Fibroblast of peridontal ligament (primary cell): ENCODE measurements around the gene KLF13.

Source experiments
- DNase-seq: peaks from one replicate; pipeline ENCODE4 v3.0.0-alpha.2; 2010; ENCODE audit errors: extremely low read depth

Gene KLF13

DNA sequence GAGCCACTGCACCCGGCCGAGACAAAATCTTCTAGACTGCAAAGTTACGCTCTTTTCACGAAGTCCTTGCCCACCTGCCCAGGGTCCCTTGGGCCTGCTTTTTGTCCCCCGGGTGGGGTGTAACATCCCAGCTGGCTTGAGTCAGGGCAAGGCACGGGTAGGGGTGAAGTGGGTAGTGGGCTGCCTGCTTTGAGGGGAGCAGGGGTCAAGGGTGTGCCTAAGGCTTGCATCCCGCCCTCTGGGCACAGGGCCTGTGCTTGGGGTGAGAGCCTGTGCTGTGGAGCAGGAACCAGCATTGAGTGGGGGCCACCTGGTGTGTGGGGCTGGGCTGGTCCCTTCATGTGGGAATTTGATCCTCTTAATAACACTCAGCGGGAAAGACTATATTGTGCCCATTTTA is 74.6 kb downstream of the KLF13 start:
- DNase-seq: no peak

- DNase-seq: no peak
These were observed 75.4 kb downstream of the KLF13 start for GRCh38 chr15:31402003-31402402.

DNA sequence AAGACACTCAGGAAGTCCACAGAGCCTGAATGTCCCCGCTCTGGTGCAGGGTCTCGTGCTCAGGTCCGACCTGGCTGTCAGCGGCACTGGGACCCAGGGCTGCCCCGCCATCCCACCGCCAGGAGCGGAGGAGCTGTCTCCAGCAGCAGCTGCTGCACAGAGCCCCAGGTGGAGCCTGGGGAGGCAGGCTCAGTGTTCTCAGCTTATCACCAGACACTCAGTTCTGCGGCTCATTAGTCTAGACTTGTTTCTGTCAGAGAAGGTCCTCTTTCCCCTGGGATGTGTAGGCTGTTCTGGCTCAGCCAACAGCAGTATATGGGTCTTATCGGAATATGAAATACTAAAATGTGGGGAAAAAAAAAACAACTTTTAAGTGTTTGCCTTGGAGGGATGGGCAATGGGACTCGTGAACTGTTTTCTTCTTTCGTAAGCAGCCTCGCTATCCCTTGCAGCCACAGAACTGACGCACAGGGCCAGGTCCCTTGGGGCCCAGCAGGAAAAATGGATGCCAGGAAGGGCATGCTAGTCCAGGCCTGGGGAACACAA is 75.9 kb downstream of the KLF13 start:
- DNase-seq: peak; percentile 93

DNA sequence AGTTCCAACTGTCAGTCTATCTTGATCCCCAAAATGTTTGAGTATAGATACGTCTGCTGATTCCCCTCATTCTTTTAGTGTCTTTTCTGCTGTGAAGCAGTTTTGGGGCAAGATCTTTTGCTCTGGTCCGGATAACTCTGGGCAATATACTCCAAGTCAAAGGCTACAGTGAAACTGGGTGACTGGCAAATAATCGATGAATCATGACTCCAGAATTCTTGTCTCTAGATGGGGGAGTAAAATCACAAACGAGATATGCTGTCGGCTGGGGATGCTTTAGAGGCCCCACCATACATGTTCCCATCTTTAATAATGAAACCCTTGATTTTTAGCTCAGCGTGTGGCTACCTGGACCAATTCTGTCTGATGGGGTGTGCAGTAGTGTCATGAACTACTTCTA is 76.5 kb downstream of the KLF13 start:
- DNase-seq: no peak

DNA sequence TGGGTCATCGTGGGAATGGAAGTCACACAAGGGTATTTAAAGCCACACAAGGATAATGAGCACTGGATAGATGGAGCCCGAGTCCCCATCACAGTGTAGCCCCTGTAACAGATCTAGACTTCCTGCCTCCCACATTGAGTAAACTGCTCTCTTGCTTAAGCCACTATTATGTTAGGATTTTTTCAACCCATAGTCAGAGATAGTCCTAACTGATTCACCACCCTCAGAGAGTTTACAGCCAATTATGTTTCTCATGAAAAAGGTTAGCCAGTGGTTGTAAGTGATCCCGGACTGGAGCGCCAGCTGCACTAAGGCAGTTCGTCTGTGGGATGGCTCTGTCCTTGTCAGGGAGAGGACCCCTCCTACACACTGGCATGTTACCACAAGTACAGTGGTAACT is 77.0 kb downstream of the KLF13 start:
- DNase-seq: peak; percentile 79

- no peak for DNase-seq
These were observed 77.7 kb downstream of the KLF13 start for GRCh38 chr15:31404345-31404744.

- DNase-seq: no peak
These were observed 78.7 kb downstream of the KLF13 start for GRCh38 chr15:31405200-31405920.

GRCh38 chr15:31407376-31407775 is 80.7 kb downstream of the KLF13 start:
- no peak for DNase-seq

GRCh38 chr15:31407851-31408250 is 81.2 kb downstream of the KLF13 start:
- DNase-seq: no peak

GRCh38 chr15:31408724-31409123 is 82.1 kb downstream of the KLF13 start:
- no peak for DNase-seq

GRCh38 chr15:31409171-31409570 is 82.5 kb downstream of the KLF13 start:
- DNase-seq: no peak

- no peak for DNase-seq
These were observed 86.2 kb downstream of the KLF13 start for GRCh38 chr15:31412824-31413223.

DNA sequence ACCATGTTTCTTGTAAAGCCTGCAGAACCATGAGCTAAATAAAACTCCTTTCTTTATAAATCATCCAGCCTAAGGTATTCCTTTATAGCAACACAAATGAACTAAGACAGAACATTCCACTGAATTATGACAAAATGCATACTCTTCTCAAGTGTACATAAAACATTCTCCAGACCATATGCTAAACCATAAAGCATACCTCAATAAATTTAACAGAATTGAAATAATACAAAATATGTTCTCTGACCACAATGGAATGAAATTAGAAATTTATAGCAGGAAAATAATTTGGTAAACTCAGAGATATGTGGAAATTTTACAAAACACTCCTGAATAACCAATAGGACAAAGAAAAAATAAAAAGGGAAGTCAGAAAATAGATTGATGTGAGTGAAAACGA is 88.6 kb downstream of the KLF13 start:
- no peak for DNase-seq

- DNase-seq: no peak
These were observed 93.2 kb downstream of the KLF13 start for GRCh38 chr15:31419820-31420219.

GRCh38 chr15:31427411-31427810 is 100.8 kb downstream of the KLF13 start:
- DNase-seq: peak; percentile 43
